Neural progenitor cell (in vitro differentiated cells): ENCODE results near the gene HYDIN. TPM values are rescaled to one million over a fixed set of nuclear protein-coding genes. Genes with fewer than 3 reads are reported as not detected.

Source experiments
- DNase-seq: peaks from one replicate; pipeline ENCODE4 v3.0.0-alpha.2; 2016; ENCODE audit warnings: low spot score
- H2AFZ ChIP-seq: fragments of 200-600 bp; sonication (generic); replicated peaks from 2 replicates; pipeline ENCODE4 v1.6.1; 2016; ENCODE audit warnings: antibody characterized with exemption
- H3F3A ChIP-seq: fragments of 200-600 bp; sonication (generic); 2 replicates; pipeline ENCODE4 v1.6.1; 2016; ENCODE audit warnings: antibody characterized with exemption, low read depth
- H3K27ac ChIP-seq: fragments of 200-600 bp; sonication (generic); 2 replicates; pipeline ENCODE4 v1.5.1; 2016; ENCODE audit warnings: mild to moderate bottlenecking
- H3K27me3 ChIP-seq: fragments of 200-600 bp; sonication (generic); 2 replicates; pipeline ENCODE4 v1.6.1; 2016; ENCODE audit warnings: mild to moderate bottlenecking, moderate library complexity
- H3K36me3 ChIP-seq: fragments of 200-600 bp; sonication (generic); 2 replicates; pipeline ENCODE4 v1.5.1; 2016
- H3K4me1 ChIP-seq: fragments of 200-600 bp; sonication (generic); 2 replicates; pipeline ENCODE4 v1.6.1; 2016; ENCODE audit warnings: mixed run types
- H3K4me2 ChIP-seq: fragments of 200-600 bp; sonication (generic); 2 replicates; pipeline ENCODE4 v1.6.1; 2016
- H3K4me3 ChIP-seq: fragments of 200-600 bp; sonication (generic); 2 replicates; pipeline ENCODE4 v1.5.1; 2016
- H3K79me2 ChIP-seq: fragments of 200-600 bp; sonication (generic); 2 replicates; pipeline ENCODE4 v1.6.1; 2016; ENCODE audit warnings: low read depth
- H3K9ac ChIP-seq: fragments of 200-600 bp; sonication (generic); 2 replicates; pipeline ENCODE4 v1.6.1; 2016
- H3K9me3 ChIP-seq: fragments of 200-600 bp; sonication (generic); 2 replicates; pipeline ENCODE4 v1.5.1; 2016; ENCODE audit warnings: low read depth
- H4K20me1 ChIP-seq: fragments of 200-600 bp; sonication (generic); 2 replicates; pipeline ENCODE4 v1.6.1; 2016; ENCODE audit warnings: low read depth
- H3K27ac Mint-ChIP-seq: 3 replicates; pipeline ENCODE4 v1.8.0; 2021; ENCODE audit warnings: mixed read lengths
- H3K27me3 Mint-ChIP-seq: 2 replicates; pipeline ENCODE4 v1.8.0; 2022; ENCODE audit warnings: low read depth, mild to moderate bottlenecking, inconsistent platforms, moderate library complexity, mixed read lengths; ENCODE audit not compliant: insufficient read depth
- H3K36me3 Mint-ChIP-seq: 3 replicates; pipeline ENCODE4 v1.8.0; 2021; ENCODE audit warnings: mixed read lengths
- H3K4me1 Mint-ChIP-seq: 3 replicates; pipeline ENCODE4 v1.8.0; 2021; ENCODE audit warnings: mixed read lengths
- H3K4me3 Mint-ChIP-seq: 3 replicates; pipeline ENCODE4 v1.8.0; 2021; ENCODE audit warnings: mild to moderate bottlenecking, moderate library complexity, mixed read lengths
- H3K9me3 Mint-ChIP-seq: 3 replicates; pipeline ENCODE4 v1.8.0; 2020; ENCODE audit warnings: mixed read lengths
- EZH2 ChIP-seq: fragments of 200-600 bp; sonication (generic); IDR thresholded peaks from 2 replicates; pipeline ENCODE4 v1.6.1; 2017; ENCODE audit warnings: antibody characterized with exemption, mild to moderate bottlenecking, moderate library complexity
- EZH2phosphoT487 ChIP-seq: fragments of 200-600 bp; sonication (generic); IDR thresholded peaks from 2 replicates; pipeline ENCODE4 v1.6.1; 2017; ENCODE audit warnings: antibody characterized with exemption
- total RNA-seq: library from RNA; depleted of rRNA; stranded (reverse); fragments of >200 nt; gene quantifications from 2 replicates; pipeline ENCODE4 v1.2.3, GENCODE V29; 2015; ENCODE audit warnings: low replicate concordance
- TF ChIP-seq, protein P1 (sequence below): fragments of 200-600 bp; sonication (generic); IDR thresholded peaks from 2 replicates; pipeline ENCODE4 v1.5.1; 2017; ENCODE audit warnings: antibody characterized with exemption, mild to moderate bottlenecking

HYDIN gene
- total RNA-seq, 1 donor from 2014 or later = 4.0 TPM

GRCh38 chr16:71226229-71227141 lies 4.0 kb downstream of the HYDIN start:
- H3K4me1 Mint-ChIP-seq = peaks cover 13% of the 10 kb centered on the region
- no peaks in the 10 kb centered on the region for H3K79me2 ChIP-seq
- H3K4me3 ChIP-seq = no peak overlapping the region
- no peaks in the 10 kb centered on the region for H3F3A ChIP-seq
- peaks cover 66% of the 10 kb centered on the region for H3K9me3 Mint-ChIP-seq
- no peaks in the 10 kb centered on the region for H3K4me1 ChIP-seq
- H3K9me3 ChIP-seq = peaks cover 12% of the 10 kb centered on the region
- no peaks in the 10 kb centered on the region for H3K36me3 ChIP-seq
- no peaks in the 10 kb centered on the region for H4K20me1 ChIP-seq
- no peak overlapping the region for H2AFZ ChIP-seq
- no peaks in the 10 kb centered on the region for H3K27me3 ChIP-seq
- no peak overlapping the region for H3K27ac Mint-ChIP-seq
- no peak overlapping the region for H3K9ac ChIP-seq
- peaks cover 17% of the 10 kb centered on the region for H3K36me3 Mint-ChIP-seq
- TF ChIP-seq EZH2 (no peak), EZH2phosphoT487 (no peak)
- TF ChIP-seq, protein P1, sequence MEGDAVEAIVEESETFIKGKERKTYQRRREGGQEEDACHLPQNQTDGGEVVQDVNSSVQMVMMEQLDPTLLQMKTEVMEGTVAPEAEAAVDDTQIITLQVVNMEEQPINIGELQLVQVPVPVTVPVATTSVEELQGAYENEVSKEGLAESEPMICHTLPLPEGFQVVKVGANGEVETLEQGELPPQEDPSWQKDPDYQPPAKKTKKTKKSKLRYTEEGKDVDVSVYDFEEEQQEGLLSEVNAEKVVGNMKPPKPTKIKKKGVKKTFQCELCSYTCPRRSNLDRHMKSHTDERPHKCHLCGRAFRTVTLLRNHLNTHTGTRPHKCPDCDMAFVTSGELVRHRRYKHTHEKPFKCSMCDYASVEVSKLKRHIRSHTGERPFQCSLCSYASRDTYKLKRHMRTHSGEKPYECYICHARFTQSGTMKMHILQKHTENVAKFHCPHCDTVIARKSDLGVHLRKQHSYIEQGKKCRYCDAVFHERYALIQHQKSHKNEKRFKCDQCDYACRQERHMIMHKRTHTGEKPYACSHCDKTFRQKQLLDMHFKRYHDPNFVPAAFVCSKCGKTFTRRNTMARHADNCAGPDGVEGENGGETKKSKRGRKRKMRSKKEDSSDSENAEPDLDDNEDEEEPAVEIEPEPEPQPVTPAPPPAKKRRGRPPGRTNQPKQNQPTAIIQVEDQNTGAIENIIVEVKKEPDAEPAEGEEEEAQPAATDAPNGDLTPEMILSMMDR = no peak
- no peak overlapping the region for H3K4me2 ChIP-seq
- no peaks in the 10 kb centered on the region for H3K27me3 Mint-ChIP-seq
- H3K27ac ChIP-seq = no peak overlapping the region
- H3K4me3 Mint-ChIP-seq = no peak overlapping the region
- no peak for DNase-seq

GRCh38 chr16:71225145-71225544 lies 5.4 kb downstream of the HYDIN start:
- Histone ChIP-seq H4K20me1 (no peaks in the 10 kb centered on the region), H3K4me3 (no peak overlapping the region)
- no peaks in the 10 kb centered on the region for H3K27me3 Mint-ChIP-seq

DNA sequence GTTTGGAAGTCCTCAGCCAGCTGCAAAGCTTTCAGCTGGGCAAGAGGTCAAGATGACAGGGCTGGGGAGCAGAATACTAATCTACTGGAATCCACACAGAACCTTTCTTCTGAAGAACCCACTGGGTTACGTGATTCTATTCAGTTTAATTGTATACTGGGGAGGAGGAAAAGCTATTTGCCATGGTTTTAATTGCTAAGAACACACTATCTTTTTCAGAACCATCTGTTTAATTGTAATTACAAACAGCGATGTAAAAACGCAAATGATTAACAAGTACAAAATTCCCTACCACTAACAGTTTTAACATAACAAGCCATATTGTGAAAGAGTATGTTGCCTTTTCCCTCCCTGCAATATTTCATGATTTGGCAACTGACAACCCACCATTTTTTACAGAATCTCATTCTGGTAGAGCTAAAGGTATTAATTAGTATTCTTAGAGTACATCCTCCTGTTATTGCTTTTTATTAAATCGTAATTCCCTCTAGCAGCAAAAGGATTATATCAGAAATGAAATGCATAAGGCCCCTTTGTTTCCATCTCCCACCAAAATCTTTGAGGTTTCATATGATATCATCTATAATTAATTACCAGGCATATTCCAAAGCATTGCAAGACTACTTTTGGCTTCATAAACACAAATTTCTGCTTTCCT lies 12.1 kb downstream of the HYDIN start:
- no peaks in the 10 kb centered on the region for H3K4me1 ChIP-seq

More at GRCh38 chr16:71225145-71225544, 5.4 kb downstream of the HYDIN start:
- TF ChIP-seq, protein P1 = no peak
- TF ChIP-seq EZH2phosphoT487 = no peak
- no peak for TF ChIP-seq EZH2
- H3K9ac ChIP-seq = no peak overlapping the region
- H3K27ac ChIP-seq = no peak overlapping the region
- H3K79me2 ChIP-seq = no peaks in the 10 kb centered on the region
- H3K9me3 ChIP-seq = peaks cover 12% of the 10 kb centered on the region
- no peaks in the 10 kb centered on the region for H3K27me3 ChIP-seq
- H3K4me3 Mint-ChIP-seq = no peak overlapping the region
- peaks cover 64% of the 10 kb centered on the region for H3K9me3 Mint-ChIP-seq
- peaks cover 17% of the 10 kb centered on the region for H3K36me3 Mint-ChIP-seq
- H3K36me3 ChIP-seq = no peaks in the 10 kb centered on the region
- peaks cover 4% of the 10 kb centered on the region for H3K4me1 Mint-ChIP-seq
- H3K27ac Mint-ChIP-seq = no peak overlapping the region
- H2AFZ ChIP-seq = no peak overlapping the region
- H3F3A ChIP-seq = no peaks in the 10 kb centered on the region
- no peak overlapping the region for H3K4me2 ChIP-seq
- no peaks in the 10 kb centered on the region for H3K4me1 ChIP-seq
- DNase-seq = no peak

More for the DNA sequence above, 12.1 kb downstream of the HYDIN start:
- Histone ChIP-seq H3K27me3 (no peaks in the 10 kb centered on the region), H3K4me2 (no peak overlapping the region), H3K36me3 (no peaks in the 10 kb centered on the region), H3K9ac (no peak overlapping the region), H2AFZ (no peak overlapping the region), H3F3A (no peaks in the 10 kb centered on the region), H3K4me3 (no peak overlapping the region), H3K9me3 (no peaks in the 10 kb centered on the region), H3K27ac (no peak overlapping the region), H4K20me1 (no peaks in the 10 kb centered on the region), H3K79me2 (no peaks in the 10 kb centered on the region)
- no peak overlapping the region for H3K4me3 Mint-ChIP-seq
- no peak for TF ChIP-seq EZH2phosphoT487
- TF ChIP-seq, protein P1 = no peak
- no peak for TF ChIP-seq EZH2
- no peak overlapping the region for H3K27ac Mint-ChIP-seq
- H3K9me3 Mint-ChIP-seq = peaks cover 15% of the 10 kb centered on the region
- H3K4me1 Mint-ChIP-seq = peaks cover 6% of the 10 kb centered on the region
- peaks cover 5% of the 10 kb centered on the region for H3K36me3 Mint-ChIP-seq
- no peak for DNase-seq
- H3K27me3 Mint-ChIP-seq = no peaks in the 10 kb centered on the region
